A549 (cell line): ENCODE measurements around the gene SLC22A23. TPM values are rescaled to one million over a fixed set of nuclear protein-coding genes. Genes with fewer than 3 reads are reported as not detected.

Experiments
- ATAC-seq, 2 experiments: fragments of 200-7000 bp in 1 of 2; fragments of >200 bp in 1 of 2; cut with Nextera tagmentation in 1 of 2; cut with Tn5 transposase in 1 of 2; 3 replicates each; pipeline versions ENCODE4 v1.8.0 to v1.9.1; 2018 to 2020; ENCODE audit warnings: mild to moderate bottlenecking in 1 of 2, moderate library complexity in 1 of 2
- CTCF ChIA-PET: fragments of 300-600 bp; sonication (Branson Sonifier 250); formaldehyde crosslinking; extraction: SDS; loops from one replicate; lab custom pipeline; 2021; ENCODE audit warnings: antibody characterized with exemption, inconsistent platforms; lab: Yijun Ruan, JAX
- POLR2A ChIA-PET: fragments of 350-600 bp; formaldehyde crosslinking; extraction: SDS; loops from one replicate; lab custom pipeline; 2021; ENCODE audit warnings: antibody characterized with exemption, inconsistent platforms; lab: Yijun Ruan, JAX
- DNase-seq, 2 experiments: peaks; one replicate each; pipeline versions ENCODE4 v3.0.0 to v3.0.0-alpha.2; 2011 to 2016; ENCODE audit warnings: low read depth in 1 of 2, low spot score in 1 of 2
- FAIRE-seq: peaks from 2 replicates; lab custom pipeline; 2011; peaks lifted over from hg19 to GRCh38; lab: Jason Lieb, UNC
- H3K27ac ChIP-seq, 2 experiments: fragments of >200 bp; sonication (Bioruptor Twin); formaldehyde crosslinking; 3 replicates each; pipeline ENCODE4 v1.5.1; 2016 to 2017
- H3K4me1 ChIP-seq: fragments of >200 bp; sonication (Bioruptor Twin); formaldehyde crosslinking; 3 replicates; pipeline ENCODE4 v1.6.1; 2016
- H3K4me2 ChIP-seq: fragments of >200 bp; sonication (Bioruptor Twin); formaldehyde crosslinking; 3 replicates; pipeline ENCODE4 v1.6.1; 2016
- H3K4me3 ChIP-seq: fragments of >200 bp; sonication (Bioruptor Twin); formaldehyde crosslinking; 3 replicates; pipeline ENCODE4 v1.5.1; 2016
- H3K9me3 ChIP-seq: fragments of >200 bp; sonication (Bioruptor Twin); formaldehyde crosslinking; 3 replicates; pipeline ENCODE4 v1.6.1; 2016
- ATOH8 ChIP-seq: fragments of 250-450 bp; sonication (Bioruptor Pico); IDR thresholded peaks from 2 replicates; pipeline ENCODE4 v1.5.0; 2020; ENCODE audit warnings: low read depth, mild to moderate bottlenecking, moderate library complexity
- BCL3 ChIP-seq: fragments of >200 bp; sonication (Bioruptor Twin); formaldehyde crosslinking; IDR thresholded peaks from 3 replicates; pipeline ENCODE4 v1.6.1; 2016
- BHLHE40 ChIP-seq: IDR thresholded peaks from 2 replicates; pipeline ENCODE4 v1.6.1; 2012; ENCODE audit warnings: low read depth, low read length, inconsistent platforms
- CBX2 ChIP-seq: fragments of 200-600 bp; sonication (generic); IDR thresholded peaks from 2 replicates; pipeline ENCODE4 v1.6.1; 2016; ENCODE audit warnings: low read depth, mild to moderate bottlenecking, borderline replicate concordance
- CEBPB ChIP-seq, 2 experiments: fragments of >200 bp in 1 of 2; sonication (Bioruptor Twin) in 1 of 2; formaldehyde crosslinking in 1 of 2; IDR thresholded peaks; 2 replicates each; pipeline ENCODE4 v1.6.1; 2012 to 2016
- CHD2 ChIP-seq: fragments of 150-350 bp; IDR thresholded peaks from 2 replicates; pipeline ENCODE4 v1.6.1; 2014; ENCODE audit warnings: low read length; ENCODE audit not compliant: partially characterized antibody
- CHD4 ChIP-seq: fragments of 200-600 bp; sonication (generic); IDR thresholded peaks from 2 replicates; pipeline ENCODE4 v1.6.1; 2016; ENCODE audit warnings: antibody characterized with exemption, mild to moderate bottlenecking, borderline replicate concordance
- EHF ChIP-seq: fragments of 250-450 bp; sonication (Bioruptor Pico); IDR thresholded peaks from 2 replicates; pipeline ENCODE4 v1.5.0; 2020; ENCODE audit warnings: mild to moderate bottlenecking
- EHMT2 ChIP-seq: fragments of 200-600 bp; sonication (generic); IDR thresholded peaks from 2 replicates; pipeline ENCODE4 v1.6.1; 2016; ENCODE audit warnings: antibody characterized with exemption, low read depth, mild to moderate bottlenecking, moderate library complexity
- FOXS1 ChIP-seq: fragments of 250-450 bp; sonication (Bioruptor Pico); IDR thresholded peaks from 2 replicates; pipeline ENCODE4 v1.5.0; 2020; ENCODE audit warnings: mild to moderate bottlenecking, moderate library complexity
- HEYL ChIP-seq: fragments of 250-450 bp; sonication (Bioruptor Pico); IDR thresholded peaks from 2 replicates; pipeline ENCODE4 v1.8.0; 2021; ENCODE audit warnings: mild to moderate bottlenecking, moderate library complexity
- HMGXB4 ChIP-seq: fragments of 250-450 bp; sonication (Bioruptor Pico); IDR thresholded peaks from 2 replicates; pipeline ENCODE4 v1.5.0; 2021; ENCODE audit warnings: mild to moderate bottlenecking, moderate library complexity, borderline replicate concordance
- HOXB13 ChIP-seq: fragments of 250-450 bp; sonication (Bioruptor Pico); IDR thresholded peaks from 2 replicates; pipeline ENCODE4 v1.5.0; 2020; ENCODE audit warnings: low read depth, mild to moderate bottlenecking, moderate library complexity
- HOXB5 ChIP-seq: fragments of 250-450 bp; sonication (Bioruptor Pico); IDR thresholded peaks from 2 replicates; pipeline ENCODE4 v1.5.0; 2020; ENCODE audit warnings: mild to moderate bottlenecking, moderate library complexity
- JUN ChIP-seq, 2 experiments: fragments of >200 bp; sonication (Bioruptor Twin); formaldehyde crosslinking; IDR thresholded peaks; 2 replicates in 1 of 2; 3 replicates in 1 of 2; pipeline ENCODE4 v1.6.1; 2016 to 2017
- KDM1A ChIP-seq: fragments of 200-600 bp; sonication (generic); IDR thresholded peaks from 2 replicates; pipeline ENCODE4 v1.6.1; 2016; ENCODE audit warnings: low read depth, mild to moderate bottlenecking
- KDM5A ChIP-seq: fragments of 200-600 bp; sonication (generic); IDR thresholded peaks from 2 replicates; pipeline ENCODE4 v1.6.1; 2016; ENCODE audit warnings: antibody characterized with exemption, mild to moderate bottlenecking
- NR3C1 ChIP-seq: fragments of >200 bp; sonication (Bioruptor Twin); formaldehyde crosslinking; IDR thresholded peaks from 3 replicates; pipeline ENCODE4 v1.6.1; 2017
- PHF8 ChIP-seq: fragments of 200-600 bp; sonication (generic); IDR thresholded peaks from 2 replicates; pipeline ENCODE4 v1.6.1; 2016; ENCODE audit warnings: low read depth, mild to moderate bottlenecking, antibody characterized with exemption, moderate library complexity, borderline replicate concordance
- RAD21 ChIP-seq, 2 experiments: fragments of >200 bp in 1 of 2; sonication (Bioruptor Twin) in 1 of 2; formaldehyde crosslinking in 1 of 2; IDR thresholded peaks in 1 of 2; conservative IDR thresholded peaks in 1 of 2; 2 replicates in 1 of 2; 3 replicates in 1 of 2; pipeline ENCODE4 v1.6.1; 2012 to 2018; ENCODE audit warnings: inconsistent platforms in 1 of 2
- RARB ChIP-seq: fragments of 250-450 bp; sonication (Bioruptor Pico); IDR thresholded peaks from 2 replicates; pipeline ENCODE4 v1.8.0; 2021; ENCODE audit warnings: mild to moderate bottlenecking, moderate library complexity
- RCOR1 ChIP-seq: fragments of 150-350 bp; IDR thresholded peaks from 2 replicates; pipeline ENCODE4 v1.6.1; 2014; ENCODE audit warnings: antibody characterized with exemption, low read length, low read depth
- REST ChIP-seq: fragments of 200-600 bp; sonication (generic); IDR thresholded peaks from 2 replicates; pipeline ENCODE4 v1.6.1; 2016; ENCODE audit warnings: antibody characterized with exemption, mild to moderate bottlenecking, moderate library complexity
- RFX5 ChIP-seq: fragments of 450-650 bp; IDR thresholded peaks from 2 replicates; pipeline ENCODE4 v1.7.1; 2014; ENCODE audit warnings: antibody characterized with exemption, mild to moderate bottlenecking, moderate library complexity
- RNF2 ChIP-seq: fragments of 200-600 bp; sonication (generic); IDR thresholded peaks from 2 replicates; pipeline ENCODE4 v1.6.1; 2016; ENCODE audit warnings: low read depth, mild to moderate bottlenecking, antibody characterized with exemption, moderate library complexity, borderline replicate concordance
- SREBF2 ChIP-seq: fragments of 450-650 bp; IDR thresholded peaks from 2 replicates; pipeline ENCODE4 v1.6.1; 2014; ENCODE audit warnings: mild to moderate bottlenecking, moderate library complexity
- TP53 ChIP-seq: fragments of 250-450 bp; sonication (Bioruptor Pico); IDR thresholded peaks from 2 replicates; pipeline ENCODE4 v1.5.0; 2021; ENCODE audit warnings: mild to moderate bottlenecking, moderate library complexity
- WGBS: methylation state at CpG from one replicate; pipeline ENCODE4 v1.1.6; 2017; ENCODE audit errors: missing lambda C conversion rate; 5-methylcytosine and 5-hydroxymethylcytosine counted together
- polyA plus RNA-seq, 4 experiments: library from polyadenylated mRNA; depleted of rRNA in 3 of 4; stranded (reverse); fragments of >200 nt; fragmentation: RNase III in 1 of 4; extraction: RNeasy Plus Mini Kit Qiagen cat#74134 plus additional on column Dnase treatment in 1 of 4; gene quantifications; 2 replicates in 3 of 4; 3 replicates in 1 of 4; pipeline ENCODE4 v1.2.3, GENCODE V29; 2011 to 2017

SLC22A23 gene
- polyA plus RNA-seq, 2 of the 4 experiments (the other 2 are of a cell fraction), result 4.4 to 6.2 TPM

GRCh38 chr6:3398755-3399696, 57.8 kb downstream of the SLC22A23 start:
- Histone ChIP-seq H3K4me3 (no peak overlapping the region), H3K4me2 (peak overlapping the region; percentile 72), H3K9me3 (no peaks in the 10 kb centered on the region), H3K4me1 (peaks cover 92% of the 10 kb centered on the region), H3K27ac (peak overlapping the region; percentile 43 to 80)
- TF ChIP-seq CHD2 (no peak), NR3C1 (no peak), FOXS1 (CRISPR knock-in tag) (no peak), HOXB13 (no peak), CHD4 (no peak), REST (no peak), KDM5A (no peak), ATOH8 (CRISPR knock-in tag) (no peak), PHF8 (no peak), CEBPB (IDR thresholded peaks at IDR 0.05) (no peak), KDM1A (no peak), BCL3 (no peak), EHMT2 (no peak), CBX2 (no peak), TP53 (CRISPR knock-in tag) (no peak), RARB (CRISPR knock-in tag) (no peak), RAD21 (conservative IDR thresholded peaks at IDR 0.05 in 1 of 2, IDR thresholded peaks at IDR 0.05 in 1 of 2) (no peak), BHLHE40 (no peak), SREBF2 (no peak), EHF (CRISPR knock-in tag) (no peak)
- WGBS, result 66% methylated on average over 18 of the region's 18 CpGs
- ChIA-PET POLR2A (no interaction called here), CTCF (interaction anchor here (1.5 kb wide), 1 partner anchor 119 kb away, joined by 5 read pairs; no protein-coding TSS in a partner anchor)
- DNase-seq (no peak), ATAC-seq (no peak; a peak in 1 of 6 replicates), FAIRE-seq (no peak)

- ATAC-seq (no peak), FAIRE-seq (no peak), DNase-seq (no peak)
- H3K27ac ChIP-seq, result peak overlapping the region; percentile 43 to 80; a peak in 5 of 6 replicates
- H3K4me2 ChIP-seq, result peak overlapping the region; percentile 72
- WGBS, result 55% methylated on average over 3 of the region's 3 CpGs
- ChIA-PET CTCF (no interaction called here), POLR2A (no interaction called here)
- no peaks in the 10 kb centered on the region for H3K9me3 ChIP-seq
- peaks cover 92% of the 10 kb centered on the region for H3K4me1 ChIP-seq
- H3K4me3 ChIP-seq, result no peak overlapping the region
- TF ChIP-seq FOXS1 (CRISPR knock-in tag) (no peak), RARB (CRISPR knock-in tag) (no peak), HOXB5 (CRISPR knock-in tag) (no peak), BHLHE40 (no peak), HEYL (no peak), JUN (IDR thresholded peaks at IDR 0.05) (no peak), RCOR1 (no peak), RFX5 (no peak), CBX2 (no peak), CHD4 (no peak), HMGXB4 (CRISPR knock-in tag) (no peak), EHMT2 (no peak), RNF2 (no peak), BCL3 (no peak)
Observed at GRCh38 chr6:3398165-3398562, 58.7 kb downstream of the SLC22A23 start.
